Posterior cingulate gyrus (tissue), 11 donors: Measurements from ENCODE around the gene NTM.

Source experiments
- DNase-seq, 10 donors: peaks; one replicate each; pipeline versions ENCODE4 v3.0.0 to v3.0.0-alpha.2; 2020 to 2021; ENCODE audit warnings: mixed read lengths in 3 of 10
- intact Hi-C: fragments of 100-400 bp; cut with DNase I; formaldehyde crosslinking; loops from one replicate; pipeline ENCODE4 v1.15.1; 2023

Gene NTM

GRCh38 chr11:131857246-131857645 lies 486.8 kb downstream of the NTM start:
- no peak for DNase-seq
- intact Hi-C loops = no loop called here

GRCh38 chr11:131858505-131858904 lies 488.1 kb downstream of the NTM start:
- DNase-seq = no peak
- intact Hi-C loops = no loop called here

GRCh38 chr11:131859538-131860210 lies 489.3 kb downstream of the NTM start:
- intact Hi-C loops = loop anchor here (10.0 kb wide), 1 partner anchor 115 kb away; no protein-coding TSS in a partner anchor
- DNase-seq = no peak

- intact Hi-C loops = loop anchor here (10.0 kb wide), 1 partner anchor 119 kb away; no protein-coding TSS in a partner anchor
- no peak for DNase-seq
These were observed 493.8 kb downstream of the NTM start for GRCh38 chr11:131864228-131864627.

- intact Hi-C loops = loop anchor here (2.0 to 10.0 kb wide), 3 partner anchors 45 to 161 kb away; no protein-coding TSS in a partner anchor
- no peak for DNase-seq
These were observed 495.4 kb downstream of the NTM start for GRCh38 chr11:131865860-131866259.

- intact Hi-C loops = loop anchor here (1.0 to 10.0 kb wide), 4 partner anchors 44 to 261 kb away; no protein-coding TSS in a partner anchor
- peak in 1 of 10 donors; percentile 51 for DNase-seq
These were observed 496.4 kb downstream of the NTM start for GRCh38 chr11:131866535-131867400.

- intact Hi-C loops = loop anchor here (1.0 to 10.0 kb wide), 4 partner anchors 43 to 260 kb away; no protein-coding TSS in a partner anchor
- peak; percentile 63 to 98 (median 82) for DNase-seq
These were observed 497.2 kb downstream of the NTM start for GRCh38 chr11:131867457-131868257.

GRCh38 chr11:131868629-131869507 lies 498.5 kb downstream of the NTM start:
- intact Hi-C loops = loop anchor here (5.0 to 10.0 kb wide), 2 partner anchors 124 to 158 kb away; no protein-coding TSS in a partner anchor

GRCh38 chr11:131870305-131870704 lies 499.9 kb downstream of the NTM start:
- intact Hi-C loops = no loop called here
- DNase-seq = peak in 2 of 10 donors; percentile 33 to 63

More at GRCh38 chr11:131868629-131869507, 498.5 kb downstream of the NTM start:
- no peak for DNase-seq

- intact Hi-C loops = no loop called here
- DNase-seq = peak in 1 of 10 donors; percentile 55
These were observed 500.6 kb downstream of the NTM start for GRCh38 chr11:131871006-131871405.

- intact Hi-C loops = no loop called here
- DNase-seq = no peak
These were observed 503.7 kb downstream of the NTM start for GRCh38 chr11:131874070-131874469.

GRCh38 chr11:131875611-131876010 lies 505.2 kb downstream of the NTM start:
- peak in 2 of 10 donors; percentile 75 to 82 for DNase-seq

GRCh38 chr11:131877246-131877942 lies 507.0 kb downstream of the NTM start:
- no peak for DNase-seq
- intact Hi-C loops = no loop called here

More at GRCh38 chr11:131875611-131876010, 505.2 kb downstream of the NTM start:
- intact Hi-C loops = no loop called here

- intact Hi-C loops = no loop called here
- no peak for DNase-seq
These were observed 509.9 kb downstream of the NTM start for GRCh38 chr11:131880316-131880715.

- DNase-seq = no peak
- intact Hi-C loops = no loop called here
These were observed 510.6 kb downstream of the NTM start for GRCh38 chr11:131880976-131881375.

- intact Hi-C loops = no loop called here
- DNase-seq = no peak
These were observed 512.9 kb downstream of the NTM start for GRCh38 chr11:131883332-131883731.

GRCh38 chr11:131884461-131885073 lies 514.2 kb downstream of the NTM start:
- intact Hi-C loops = no loop called here
- DNase-seq = no peak

GRCh38 chr11:131885431-131885830 lies 515.0 kb downstream of the NTM start:
- intact Hi-C loops = no loop called here
- no peak for DNase-seq
